ENCODE measurements around the gene RBMS1. TPM values are rescaled to one million over a fixed set of nuclear protein-coding genes. Genes with fewer than 3 reads are reported as not detected.

The RBMS1 gene
- total and polyA plus RNA-seq, 2 of the 13 experiments (the other 11 are each of a cell fraction or from before 2014, with no cell fraction given) = 55.5 to 110 TPM

- TF ChIP-seq ZSCAN30 (CRISPR knock-in tag; IDR thresholded peaks at IDR 0.05) (no peak), ZNF230 (CRISPR knock-in tag; IDR thresholded peaks at IDR 0.05) (no peak), ZIK1 (CRISPR knock-in tag; IDR thresholded peaks at IDR 0.05; ENCODE audit: borderline replicate concordance, low read depth) (no peak), SIN3A (IDR thresholded peaks at IDR 0.05; ENCODE audit: borderline replicate concordance, low read depth, low read length) (peak; percentile 50; the same call in 1 of the 2 replicates), DPF2 (CRISPR knock-in tag; IDR thresholded peaks at IDR 0.05; ENCODE audit: borderline replicate concordance, low read depth) (no peak), ZNF160 (CRISPR knock-in tag; IDR thresholded peaks at IDR 0.05) (no peak; the same call in 1 of the 2 replicates), KMT2B (CRISPR knock-in tag; IDR thresholded peaks at IDR 0.05) (peak; percentile 47; the same call in 1 of the 2 replicates), ZNF251 (CRISPR knock-in tag; IDR thresholded peaks at IDR 0.05) (no peak), ZNF446 (CRISPR knock-in tag; IDR thresholded peaks at IDR 0.05) (peak; percentile 2; the same call in 1 of the 2 replicates), SETDB1 (CRISPR knock-in tag; IDR thresholded peaks at IDR 0.05; ENCODE audit: borderline replicate concordance) (no peak), RBM22 (optimal IDR thresholded peaks at IDR 0.05; ENCODE audit: low read length) (no peak), RERE (CRISPR knock-in tag; IDR thresholded peaks at IDR 0.05; ENCODE audit: low read depth) (no peak), ETV5 (CRISPR knock-in tag; IDR thresholded peaks at IDR 0.05; ENCODE audit: borderline replicate concordance) (peak; percentile 6; the same call in 1 of the 2 replicates), ZNF256 (CRISPR knock-in tag; conservative IDR thresholded peaks at IDR 0.05) (no peak), MTERF4 (CRISPR knock-in tag; IDR thresholded peaks at IDR 0.05) (0 out of 2 replicates have a peak, but pooled peaks have one; percentile 8), SMARCC2 (IDR thresholded peaks at IDR 0.05) (no peak), ZGPAT (CRISPR knock-in tag; IDR thresholded peaks at IDR 0.05) (no peak), MNT (IDR thresholded peaks at IDR 0.05) (no peak), RAD51 (IDR thresholded peaks at IDR 0.05; ENCODE audit: borderline replicate concordance) (no peak), ZNF326 (CRISPR knock-in tag; IDR thresholded peaks at IDR 0.05; ENCODE audit: borderline replicate concordance) (no peak), MAFF (IDR thresholded peaks at IDR 0.05; ENCODE audit: low read depth, low read length) (no peak)
These were observed at the start of gene RBMS1 (continued) for GRCh38 chr2:160493227-160494028.

Measured in HepG2 (cell line).